DND-41 (cell line): ENCODE measurements around the gene RUVBL2.
"Not testable (repeated sequence)": the region's sequence is repeated elsewhere in the genome, so short reads cannot be mapped to it uniquely, and the experiment has no call there.

Experiments
- ATAC-seq: fragments of 200-7000 bp; cut with Tn5 transposase; 3 replicates; pipeline ENCODE4 v1.9.1; 2021; ENCODE audit warnings: low read depth; ENCODE audit not compliant: insufficient read depth
- DNase-seq: peaks from one replicate; pipeline ENCODE4 v3.0.0-alpha.2; 2020
- H2AFZ ChIP-seq: 2 replicates; pipeline ENCODE4 v1.6.0; 2012; ENCODE audit warnings: low read depth, low read length
- H3K27ac ChIP-seq: 2 replicates; pipeline ENCODE4 v1.5.1; 2012; ENCODE audit warnings: low read length, inconsistent platforms
- H3K27me3 ChIP-seq: fragments of 200-600 bp; sonication (generic); 2 replicates; pipeline ENCODE4 v1.6.0; 2012; ENCODE audit warnings: low read length, mild to moderate bottlenecking, inconsistent platforms; ENCODE audit not compliant: insufficient read depth, poor library complexity
- H3K36me3 ChIP-seq: 2 replicates; pipeline ENCODE4 v1.5.1; 2012; ENCODE audit warnings: low read length, inconsistent platforms; ENCODE audit not compliant: insufficient read depth
- H3K4me1 ChIP-seq: 2 replicates; pipeline ENCODE4 v1.5.1; 2012; ENCODE audit warnings: mild to moderate bottlenecking, low read length; ENCODE audit not compliant: insufficient read depth
- H3K4me2 ChIP-seq: 2 replicates; pipeline ENCODE4 v1.6.0; 2012; ENCODE audit warnings: mild to moderate bottlenecking, moderate library complexity, low read length, inconsistent platforms; ENCODE audit not compliant: insufficient read depth
- H3K4me3 ChIP-seq, 2 experiments: fragments of 200-600 bp in 1 of 2; shearing (Covaris generic) in 1 of 2; 2 replicates each; pipeline ENCODE4 v1.5.1; 2012 to 2016; ENCODE audit warnings: inconsistent platforms in 2 of 2, low read length in 2 of 2, mild to moderate bottlenecking in 2 of 2, low read depth in 1 of 2, moderate library complexity in 1 of 2
- H3K79me2 ChIP-seq: 2 replicates; pipeline ENCODE4 v1.6.0; 2012; ENCODE audit warnings: low read length, inconsistent platforms; ENCODE audit not compliant: insufficient read depth
- H3K9ac ChIP-seq: 2 replicates; pipeline ENCODE4 v1.6.0; 2012; ENCODE audit warnings: low read depth, mild to moderate bottlenecking, inconsistent platforms, low read length, moderate library complexity
- H3K9me3 ChIP-seq: 2 replicates; pipeline ENCODE4 v1.5.1; 2012; ENCODE audit warnings: low read length, moderate library complexity, mild to moderate bottlenecking, inconsistent platforms; ENCODE audit not compliant: insufficient read depth, severe bottlenecking
- H4K20me1 ChIP-seq: 2 replicates; pipeline ENCODE4 v1.6.0; 2012; ENCODE audit warnings: low read length; ENCODE audit not compliant: insufficient read depth
- EZH2 ChIP-seq: IDR thresholded peaks from 3 replicates; pipeline ENCODE4 v1.6.1; 2012; ENCODE audit warnings: borderline replicate concordance, low read depth, mild to moderate bottlenecking, moderate library complexity, low read length, inconsistent platforms; ENCODE audit not compliant: severe bottlenecking
- TF ChIP-seq, protein P1 (sequence below): IDR thresholded peaks from 2 replicates; pipeline ENCODE4 v1.5.1; 2012; ENCODE audit warnings: borderline replicate concordance, low read length, moderate library complexity, mild to moderate bottlenecking; ENCODE audit not compliant: poor library complexity, severe bottlenecking; ENCODE audit errors: extremely low read depth

Gene RUVBL2

DNA sequence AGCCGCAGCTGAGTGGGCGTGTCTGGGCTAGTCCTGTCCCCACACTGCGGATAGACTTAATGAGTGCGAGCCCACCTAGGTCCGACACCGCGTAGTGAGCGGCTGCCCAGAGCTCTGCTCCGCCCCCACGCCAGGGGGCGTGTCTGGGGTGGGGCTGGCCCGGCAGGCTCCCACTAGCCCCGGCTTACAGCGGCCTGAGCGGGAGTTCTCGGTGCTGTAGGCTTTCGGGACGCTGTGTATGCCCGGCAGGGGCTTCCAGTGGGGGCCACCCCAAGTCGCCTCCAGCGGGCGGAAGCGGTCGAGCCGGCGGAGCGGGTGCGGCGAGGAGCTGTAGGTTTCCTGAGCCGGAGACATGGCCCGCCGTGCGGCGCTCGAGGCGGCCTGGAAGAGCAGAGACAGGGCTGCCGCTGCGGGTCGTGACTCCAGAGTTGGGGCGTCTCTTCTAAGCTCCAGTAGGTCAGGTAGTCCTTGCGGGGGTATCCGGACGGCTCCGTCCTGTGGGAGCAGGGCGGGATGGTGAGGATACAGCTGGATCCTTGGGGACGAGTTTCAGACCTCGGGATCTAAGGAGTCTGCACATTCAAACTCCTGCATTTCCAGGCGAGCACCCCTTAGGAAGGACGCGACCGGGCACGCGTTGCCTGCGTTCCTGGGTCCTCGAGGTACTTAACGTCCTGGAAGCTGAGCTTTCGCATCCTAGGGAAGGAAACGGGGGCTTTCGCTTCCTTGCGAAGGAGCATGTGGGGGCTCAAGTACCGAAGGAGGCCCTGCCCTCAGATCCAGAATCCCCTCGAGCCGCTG is 62.6 kb downstream of the RUVBL2 start:
- TF ChIP-seq, protein P1, sequence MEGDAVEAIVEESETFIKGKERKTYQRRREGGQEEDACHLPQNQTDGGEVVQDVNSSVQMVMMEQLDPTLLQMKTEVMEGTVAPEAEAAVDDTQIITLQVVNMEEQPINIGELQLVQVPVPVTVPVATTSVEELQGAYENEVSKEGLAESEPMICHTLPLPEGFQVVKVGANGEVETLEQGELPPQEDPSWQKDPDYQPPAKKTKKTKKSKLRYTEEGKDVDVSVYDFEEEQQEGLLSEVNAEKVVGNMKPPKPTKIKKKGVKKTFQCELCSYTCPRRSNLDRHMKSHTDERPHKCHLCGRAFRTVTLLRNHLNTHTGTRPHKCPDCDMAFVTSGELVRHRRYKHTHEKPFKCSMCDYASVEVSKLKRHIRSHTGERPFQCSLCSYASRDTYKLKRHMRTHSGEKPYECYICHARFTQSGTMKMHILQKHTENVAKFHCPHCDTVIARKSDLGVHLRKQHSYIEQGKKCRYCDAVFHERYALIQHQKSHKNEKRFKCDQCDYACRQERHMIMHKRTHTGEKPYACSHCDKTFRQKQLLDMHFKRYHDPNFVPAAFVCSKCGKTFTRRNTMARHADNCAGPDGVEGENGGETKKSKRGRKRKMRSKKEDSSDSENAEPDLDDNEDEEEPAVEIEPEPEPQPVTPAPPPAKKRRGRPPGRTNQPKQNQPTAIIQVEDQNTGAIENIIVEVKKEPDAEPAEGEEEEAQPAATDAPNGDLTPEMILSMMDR: no peak
- TF ChIP-seq EZH2: no peak
- Histone ChIP-seq H3K27me3 (peaks cover 4% of the 10 kb centered on the region), H3K36me3 (no peaks in the 10 kb centered on the region), H4K20me1 (no peaks in the 10 kb centered on the region), H2AFZ (no peak overlapping the region), H3K4me3 (no peak overlapping the region), H3K27ac (no peak overlapping the region), H3K79me2 (no peaks in the 10 kb centered on the region), H3K4me2 (no peak overlapping the region), H3K9ac (no peak overlapping the region), H3K4me1 (no peaks in the 10 kb centered on the region), H3K9me3 (no peaks in the 10 kb centered on the region)
- peak; percentile 20 for DNase-seq
- ATAC-seq: peak; percentile 62

DNA sequence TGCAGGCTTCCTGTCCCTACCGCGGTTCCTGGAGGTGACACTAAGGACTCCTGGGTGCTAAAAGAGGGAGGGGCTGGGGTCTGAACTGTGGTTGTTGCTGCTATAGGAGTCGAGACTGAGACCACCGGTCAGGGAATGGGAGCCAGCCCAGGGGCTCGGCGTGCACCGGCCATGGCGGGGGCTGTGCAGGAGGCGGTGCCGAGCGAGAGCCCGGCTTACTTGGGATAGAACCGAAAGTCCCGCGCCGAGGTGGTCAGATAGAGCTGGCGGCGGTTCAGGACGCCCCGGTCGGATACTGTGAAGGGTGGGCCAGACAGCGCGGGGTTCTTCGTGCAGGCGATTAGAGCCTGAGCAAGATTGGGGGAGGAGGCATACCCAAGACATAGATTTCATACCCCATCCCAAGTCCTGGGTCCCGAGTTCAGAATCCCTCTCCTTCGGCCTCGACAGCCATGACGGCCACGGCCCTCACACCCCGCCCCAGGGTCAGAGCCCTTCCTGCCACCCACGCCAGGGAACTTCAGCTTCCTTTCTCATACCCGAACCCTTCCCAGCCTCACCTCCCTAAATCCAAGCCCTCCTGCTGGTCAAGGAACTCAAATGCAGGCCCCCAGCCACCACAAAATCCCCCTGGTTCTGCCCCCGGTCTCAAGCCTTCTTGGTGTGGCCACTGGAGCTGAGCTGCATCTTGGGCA is 63.4 kb downstream of the RUVBL2 start:
- not testable (repeated sequence) for H3K27me3 ChIP-seq, H3K79me2 ChIP-seq, H3K9me3 ChIP-seq, DNase-seq, H3K9ac ChIP-seq, ATAC-seq, H3K36me3 ChIP-seq, H3K27ac ChIP-seq, H2AFZ ChIP-seq, H3K4me3 ChIP-seq, H3K4me2 ChIP-seq, H3K4me1 ChIP-seq, H4K20me1 ChIP-seq

DNA sequence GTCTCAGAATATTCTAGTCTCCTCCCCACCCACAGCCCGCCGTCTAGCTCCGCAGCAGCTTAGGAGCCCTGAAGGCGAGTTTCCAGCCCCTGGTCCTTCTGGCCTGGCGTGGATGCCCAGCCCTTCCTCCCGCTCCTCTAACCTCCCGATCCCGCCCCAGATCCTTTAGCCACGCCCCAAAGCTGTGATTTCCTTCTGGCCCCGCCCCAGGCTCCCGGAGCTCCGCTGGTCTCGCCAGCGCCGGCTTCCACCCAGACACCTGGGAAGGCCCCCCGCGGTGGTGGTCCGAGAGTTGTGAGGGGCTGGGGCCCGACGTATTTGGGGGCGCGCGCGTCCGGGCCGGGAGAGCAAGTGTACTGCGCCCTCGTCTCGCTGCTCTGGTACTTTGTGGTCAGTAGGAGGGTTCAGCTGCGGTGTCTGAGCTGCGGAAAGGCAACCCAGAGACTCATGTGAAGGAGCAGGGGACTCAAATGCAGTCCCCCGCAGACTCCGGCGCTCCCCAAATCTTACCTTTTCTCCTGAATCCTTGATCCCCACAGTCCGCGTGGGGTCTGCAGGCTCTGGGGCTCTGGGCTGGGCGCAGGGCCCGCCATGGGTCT is 64.0 kb downstream of the RUVBL2 start, which contains the start of gene CGB7:
Gene CGB7 (minus strand): TSS at position 114 of the 599 bp plus-strand sequence. CDS start 2,374 bp downstream, outside the sequence.
- Histone ChIP-seq H3K4me1 (no peaks in the 10 kb centered on the region), H3K4me3 (no peak within 1 kb of the TSS), H3K27ac (no peak within 1 kb of the TSS), H3K27me3 (peaks cover 4% of the 10 kb centered on the region), H2AFZ (no peak within 1 kb of the TSS), H3K9ac (no peak within 1 kb of the TSS), H3K79me2 (no peaks in the 10 kb centered on the region), H3K4me2 (no peak within 1 kb of the TSS), H3K9me3 (no peaks in the 10 kb centered on the region), H3K36me3 (no peaks in the 10 kb centered on the region), H4K20me1 (no peaks in the 10 kb centered on the region)
- DNase-seq (no peak), ATAC-seq (no peak)
- TF ChIP-seq, protein P1: no peak
- TF ChIP-seq EZH2: no peak

DNA sequence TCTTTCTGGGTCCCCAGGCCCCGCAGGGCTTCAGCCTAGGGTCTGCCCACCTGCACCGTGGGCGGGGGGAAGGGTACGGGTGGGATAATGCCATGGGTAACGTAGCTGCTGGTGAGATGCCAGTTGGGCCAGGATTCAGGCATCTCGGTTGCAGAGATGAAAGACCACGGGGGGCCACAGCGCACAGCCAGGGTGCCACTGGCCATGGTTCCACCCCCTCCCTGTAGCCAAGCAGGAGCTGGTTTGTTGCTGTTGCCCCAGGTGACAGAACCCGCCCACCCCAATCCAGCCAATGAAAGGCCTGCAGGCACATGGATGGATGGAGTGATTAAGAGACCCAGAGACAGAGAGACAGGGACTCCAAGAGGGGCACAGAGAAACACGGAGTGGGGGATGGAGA is 64.9 kb downstream of the RUVBL2 start:
- H3K4me1 ChIP-seq: no peaks in the 10 kb centered on the region
- TF ChIP-seq, protein P1: no peak
- TF ChIP-seq EZH2: no peak
- H2AFZ ChIP-seq: no peak overlapping the region
- no peak overlapping the region for H3K4me2 ChIP-seq
- H3K36me3 ChIP-seq: no peaks in the 10 kb centered on the region
- H3K27me3 ChIP-seq: peaks cover 4% of the 10 kb centered on the region
- H3K4me3 ChIP-seq: no peak overlapping the region
- H3K27ac ChIP-seq: no peak overlapping the region
- H3K9ac ChIP-seq: no peak overlapping the region
- DNase-seq: peak; percentile 20
- no peaks in the 10 kb centered on the region for H4K20me1 ChIP-seq
- no peaks in the 10 kb centered on the region for H3K9me3 ChIP-seq
- no peaks in the 10 kb centered on the region for H3K79me2 ChIP-seq
- no peak for ATAC-seq
